HG03469 (cell line): ENCODE results near the gene LMX1B.

Experiments
- ATAC-seq: cut with Tn5 transposase; IDR thresholded peaks from one replicate; pipeline ENCODE4 v1.9.1; 2021; ENCODE audit warnings: mild to moderate bottlenecking, moderate library complexity, moderate number of reproducible peaks; ENCODE audit not compliant: unreplicated experiment

LMX1B gene

DNA sequence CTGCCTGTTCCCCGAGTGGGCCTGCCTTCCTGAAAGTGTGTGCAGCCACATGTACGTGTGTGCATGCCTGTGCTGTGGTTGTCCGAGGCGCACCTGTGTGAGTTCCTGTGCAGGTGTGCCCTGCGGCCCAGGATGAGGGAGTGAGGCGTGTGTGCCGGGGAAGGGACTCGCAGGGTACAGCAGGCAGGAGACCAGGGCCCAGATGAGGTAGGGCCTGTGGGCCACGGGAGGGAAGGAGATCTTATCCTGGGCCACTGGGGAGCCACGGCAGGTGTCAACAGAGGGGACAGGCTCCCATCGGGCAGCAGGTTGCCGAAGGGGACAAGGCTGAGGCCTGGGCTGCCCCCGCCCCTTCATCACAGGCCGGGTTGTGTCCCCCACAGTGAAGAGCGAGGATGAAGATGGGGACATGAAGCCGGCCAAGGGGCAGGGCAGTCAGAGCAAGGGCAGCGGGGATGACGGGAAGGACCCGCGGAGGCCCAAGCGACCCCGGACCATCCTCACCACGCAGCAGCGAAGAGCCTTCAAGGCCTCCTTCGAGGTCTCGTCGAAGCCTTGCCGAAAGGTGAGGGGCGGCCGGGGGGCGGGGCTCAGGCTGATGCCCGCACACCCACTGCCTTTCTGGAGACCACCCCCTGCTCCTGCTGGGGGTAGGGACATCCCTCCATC lies 79.2 kb downstream of the LMX1B start:
- ATAC-seq: no peak

DNA sequence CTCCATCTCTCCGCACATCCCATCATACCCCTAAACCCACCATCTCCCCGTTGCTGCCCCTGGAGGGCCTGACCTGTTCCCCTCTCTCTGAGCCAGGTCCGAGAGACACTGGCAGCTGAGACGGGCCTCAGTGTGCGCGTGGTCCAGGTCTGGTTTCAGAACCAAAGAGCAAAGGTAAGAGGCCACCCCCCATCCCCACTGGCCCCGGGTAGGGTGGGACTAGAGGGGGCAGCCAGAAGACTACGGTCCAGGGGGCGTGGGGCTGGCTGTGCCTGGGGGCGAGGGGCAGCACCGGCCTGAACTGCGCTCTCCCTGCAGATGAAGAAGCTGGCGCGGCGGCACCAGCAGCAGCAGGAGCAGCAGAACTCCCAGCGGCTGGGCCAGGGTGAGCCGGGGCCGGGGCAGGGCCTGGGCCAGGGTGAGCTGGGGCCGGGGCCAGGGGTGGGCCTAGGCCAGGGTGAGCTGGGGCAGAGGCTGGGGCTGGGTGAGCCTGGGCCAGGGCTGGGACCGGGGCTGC lies 79.8 kb downstream of the LMX1B start:
- ATAC-seq: no peak

DNA sequence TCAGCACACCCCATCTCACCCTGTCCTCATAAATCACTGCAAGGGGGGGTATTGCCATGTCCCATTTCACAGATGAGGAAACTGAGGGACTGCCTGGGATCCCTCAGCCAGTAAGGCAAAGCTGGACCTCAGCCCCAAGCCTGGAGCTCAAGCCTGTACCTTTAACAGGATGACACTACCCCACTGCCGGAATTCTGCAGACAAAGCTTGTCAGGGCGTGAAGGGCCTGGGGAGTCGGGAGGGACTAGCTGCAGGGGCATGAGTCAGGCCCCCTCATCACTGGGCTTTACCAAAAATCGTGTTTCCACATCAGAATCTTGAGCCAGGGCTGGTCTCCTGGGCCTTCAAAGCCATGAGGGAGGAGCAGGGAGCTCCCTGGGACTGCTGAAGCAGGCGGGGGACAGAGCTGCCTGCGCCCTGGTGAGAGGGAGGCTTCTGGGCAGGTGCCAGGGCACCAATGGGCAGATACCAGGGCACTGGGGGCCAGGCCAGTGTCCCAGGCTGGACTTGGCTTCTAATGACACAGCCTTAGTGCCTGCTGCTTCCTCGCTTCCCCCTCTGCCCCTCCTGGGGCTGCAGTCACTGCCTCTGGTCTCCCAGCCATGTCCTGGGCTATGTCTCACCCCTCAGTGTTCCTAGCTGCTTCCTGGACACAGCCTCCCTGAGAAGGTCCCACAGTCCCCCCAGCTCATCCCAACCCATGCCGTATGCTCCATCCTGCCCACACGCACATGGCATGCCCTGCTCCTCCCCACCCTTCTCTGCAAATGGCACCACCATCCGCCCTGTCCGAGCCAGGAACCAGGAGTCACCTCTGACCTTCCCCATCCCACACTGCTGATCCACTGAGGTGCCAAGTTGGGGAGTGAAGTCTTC lies 80.7 kb downstream of the LMX1B start:
- no peak for ATAC-seq

DNA sequence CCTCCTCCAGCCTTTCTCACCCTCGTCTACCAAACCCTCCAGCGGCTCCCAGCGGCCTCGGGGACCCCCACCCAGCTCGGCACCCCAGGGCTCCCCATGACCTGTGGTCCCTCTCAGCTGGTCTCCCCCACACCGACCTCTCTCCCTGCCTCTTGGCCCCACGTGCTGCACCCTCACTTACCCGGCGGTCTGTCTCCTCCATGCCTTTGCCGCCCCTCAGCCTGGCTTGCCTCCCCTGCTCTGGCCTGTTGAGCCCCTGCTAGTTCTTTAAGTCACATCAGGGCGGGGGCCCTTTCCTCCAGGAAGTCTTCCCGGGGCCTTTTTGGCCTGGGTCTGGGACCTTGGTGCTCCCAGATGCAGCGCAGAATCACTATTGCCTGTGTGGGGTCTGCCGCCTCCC lies 81.5 kb downstream of the LMX1B start:
- no peak for ATAC-seq

DNA sequence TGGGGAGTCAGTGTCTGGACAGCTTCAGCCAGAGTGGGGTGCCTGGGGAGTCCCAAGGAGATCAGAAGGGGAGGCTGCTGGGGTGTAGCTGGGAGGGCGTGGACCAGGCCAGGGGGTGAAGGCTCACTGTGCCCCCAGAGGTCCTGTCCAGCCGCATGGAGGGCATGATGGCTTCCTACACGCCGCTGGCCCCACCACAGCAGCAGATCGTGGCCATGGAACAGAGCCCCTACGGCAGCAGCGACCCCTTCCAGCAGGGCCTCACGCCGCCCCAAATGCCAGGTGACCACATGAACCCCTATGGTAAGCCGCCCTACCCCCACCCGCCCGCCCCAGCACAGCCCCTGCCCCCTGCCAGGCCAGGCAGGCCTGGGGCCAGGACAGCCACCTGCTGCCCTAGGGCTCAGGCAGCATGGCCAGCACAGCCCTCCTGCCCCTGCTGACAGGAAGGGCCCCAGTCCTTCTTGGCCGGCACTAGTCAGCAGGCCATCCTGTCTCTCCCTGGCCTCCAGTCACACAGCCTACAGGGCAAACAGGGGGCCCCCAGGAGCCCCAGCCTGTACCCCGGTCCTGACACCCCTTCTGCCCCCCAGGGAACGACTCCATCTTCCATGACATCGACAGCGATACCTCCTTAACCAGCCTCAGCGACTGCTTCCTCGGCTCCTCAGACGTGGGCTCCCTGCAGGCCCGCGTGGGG lies 82.1 kb downstream of the LMX1B start:
- ATAC-seq: no peak

DNA sequence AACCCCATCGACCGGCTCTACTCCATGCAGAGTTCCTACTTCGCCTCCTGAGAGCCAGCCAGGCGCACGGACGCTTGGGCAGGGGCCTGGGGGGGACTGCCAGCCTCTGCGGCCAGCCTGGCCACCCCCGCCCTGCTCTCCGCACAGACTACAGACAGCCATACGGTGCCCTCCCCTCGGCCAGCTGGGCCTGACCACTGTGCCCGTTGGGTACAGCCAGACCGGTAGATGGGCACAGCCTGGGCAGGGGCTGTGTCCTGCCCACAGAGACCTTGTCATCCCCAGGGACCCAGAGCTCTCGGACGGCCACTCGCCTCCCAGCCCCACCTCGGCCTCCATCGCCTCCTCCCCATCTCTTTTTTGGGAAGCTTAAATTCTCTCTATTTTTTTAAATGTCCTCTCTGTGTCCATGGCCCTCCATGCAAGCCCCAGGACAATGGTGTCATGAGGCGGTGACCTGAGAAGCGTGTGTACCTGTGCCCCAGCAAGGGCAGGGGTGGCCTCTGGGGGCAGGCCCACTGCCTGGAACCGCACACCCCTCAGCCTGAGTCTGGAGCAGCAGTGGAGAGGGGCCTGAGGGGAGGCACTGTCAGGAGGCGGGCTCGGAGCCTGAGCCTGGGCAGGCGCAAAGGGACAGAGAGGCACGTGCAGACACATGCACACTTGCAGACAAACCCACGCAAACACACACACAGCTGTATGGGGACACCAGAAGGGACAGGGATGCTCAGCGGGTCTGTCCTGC lies 82.8 kb downstream of the LMX1B start:
- no peak for ATAC-seq

DNA sequence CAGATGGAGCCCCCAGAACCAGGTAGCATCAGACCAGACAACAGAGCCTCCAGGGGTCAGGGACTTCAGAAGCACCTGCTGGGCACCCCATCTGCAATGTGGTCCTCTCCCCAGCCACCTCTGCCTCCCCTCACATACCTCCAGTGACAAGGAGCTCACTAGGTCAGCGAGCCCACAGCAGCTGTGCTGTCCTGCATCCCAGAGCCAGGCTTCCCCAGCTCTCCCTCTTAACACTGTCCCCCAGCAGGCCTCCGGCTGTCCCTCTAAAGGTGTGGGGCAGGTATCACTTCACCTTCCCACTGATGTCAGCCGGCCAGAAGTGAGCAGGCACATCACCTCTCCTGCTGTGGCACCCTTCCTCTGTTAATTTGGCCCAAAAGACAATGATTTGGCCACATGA lies 83.6 kb downstream of the LMX1B start:
- ATAC-seq: no peak

DNA sequence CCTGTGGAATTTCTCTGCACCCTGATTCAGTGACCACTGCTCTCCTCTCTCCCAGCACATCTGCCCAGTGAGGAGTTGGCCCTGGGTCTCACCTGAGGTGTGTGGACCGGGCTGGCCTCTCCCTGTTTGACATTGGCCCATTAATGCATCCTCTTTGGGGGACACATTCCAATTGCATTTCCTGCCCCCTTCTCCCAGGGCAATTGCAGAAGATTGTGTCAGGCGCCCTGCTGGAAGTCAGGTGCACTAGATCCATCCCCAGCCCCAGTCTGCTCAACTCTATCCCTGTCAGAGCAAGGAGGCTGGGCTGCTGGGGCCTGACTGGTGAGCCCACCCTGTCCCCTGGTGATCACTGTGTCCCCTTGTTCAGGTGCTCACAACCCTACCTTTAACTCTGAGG lies 84.5 kb downstream of the LMX1B start:
- no peak for ATAC-seq

DNA sequence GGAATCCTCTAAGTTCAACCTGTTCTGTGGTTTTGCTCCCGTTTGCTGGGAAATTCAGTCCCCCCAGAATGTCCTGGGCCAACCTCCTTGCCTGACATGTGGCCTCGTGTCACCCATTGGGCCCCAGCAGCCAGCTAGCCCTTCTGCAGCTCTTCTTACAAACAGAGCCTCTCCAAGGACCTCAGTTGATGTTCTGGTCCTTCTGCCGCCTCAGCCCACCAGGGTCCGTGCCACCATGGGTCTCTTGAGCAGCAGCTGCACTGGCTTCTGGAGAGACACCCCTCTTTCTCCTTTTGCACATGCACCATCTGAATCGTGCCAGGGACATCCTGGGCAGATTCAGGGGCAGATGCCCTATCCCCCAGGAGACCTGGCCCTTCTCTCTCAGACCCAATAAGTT lies 85.0 kb downstream of the LMX1B start:
- no peak for ATAC-seq

DNA sequence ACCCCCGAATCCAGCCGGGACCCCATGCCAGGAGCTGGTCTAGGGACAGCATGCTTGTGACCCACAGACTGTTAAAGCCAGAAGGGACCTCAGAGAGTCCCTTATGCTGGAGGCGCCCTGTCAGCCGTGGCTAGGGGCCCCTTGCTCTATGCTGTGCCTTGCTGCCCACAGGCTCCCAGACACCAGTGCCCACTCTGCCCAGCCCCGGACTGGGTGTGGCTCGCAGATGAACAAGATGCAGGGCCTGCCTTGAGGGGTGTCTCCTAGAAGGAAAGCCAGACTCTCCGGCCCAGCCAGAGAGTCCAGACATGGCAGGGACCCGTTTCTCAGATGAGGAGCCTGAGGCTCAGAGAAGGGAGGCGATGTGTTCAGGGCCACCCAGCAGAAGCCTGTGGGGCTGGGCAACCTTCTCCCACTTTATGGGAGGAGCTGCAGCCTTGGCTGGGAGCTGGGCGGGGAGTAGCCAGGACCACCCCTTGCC lies 85.7 kb downstream of the LMX1B start:
- no peak for ATAC-seq

DNA sequence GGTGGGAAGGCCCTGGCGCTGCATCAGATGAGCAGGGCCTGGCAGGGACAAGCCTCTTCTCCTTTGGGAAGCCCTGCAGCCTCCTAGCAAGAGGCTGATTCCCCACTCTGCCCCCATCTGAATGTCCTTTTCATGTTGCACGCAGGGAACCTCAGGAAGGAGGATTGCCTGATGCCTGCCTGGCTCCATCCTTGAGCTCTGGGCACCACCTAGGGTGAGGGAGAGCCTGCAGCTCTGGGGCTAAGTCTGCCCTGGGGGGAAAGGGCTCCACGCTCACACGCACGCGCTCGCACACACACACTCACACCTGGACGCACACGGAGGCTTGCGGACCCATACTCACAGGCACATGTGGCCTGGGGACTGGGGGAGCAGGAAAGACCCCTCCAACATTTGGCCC lies 86.6 kb downstream of the LMX1B start:
- no peak for ATAC-seq

DNA sequence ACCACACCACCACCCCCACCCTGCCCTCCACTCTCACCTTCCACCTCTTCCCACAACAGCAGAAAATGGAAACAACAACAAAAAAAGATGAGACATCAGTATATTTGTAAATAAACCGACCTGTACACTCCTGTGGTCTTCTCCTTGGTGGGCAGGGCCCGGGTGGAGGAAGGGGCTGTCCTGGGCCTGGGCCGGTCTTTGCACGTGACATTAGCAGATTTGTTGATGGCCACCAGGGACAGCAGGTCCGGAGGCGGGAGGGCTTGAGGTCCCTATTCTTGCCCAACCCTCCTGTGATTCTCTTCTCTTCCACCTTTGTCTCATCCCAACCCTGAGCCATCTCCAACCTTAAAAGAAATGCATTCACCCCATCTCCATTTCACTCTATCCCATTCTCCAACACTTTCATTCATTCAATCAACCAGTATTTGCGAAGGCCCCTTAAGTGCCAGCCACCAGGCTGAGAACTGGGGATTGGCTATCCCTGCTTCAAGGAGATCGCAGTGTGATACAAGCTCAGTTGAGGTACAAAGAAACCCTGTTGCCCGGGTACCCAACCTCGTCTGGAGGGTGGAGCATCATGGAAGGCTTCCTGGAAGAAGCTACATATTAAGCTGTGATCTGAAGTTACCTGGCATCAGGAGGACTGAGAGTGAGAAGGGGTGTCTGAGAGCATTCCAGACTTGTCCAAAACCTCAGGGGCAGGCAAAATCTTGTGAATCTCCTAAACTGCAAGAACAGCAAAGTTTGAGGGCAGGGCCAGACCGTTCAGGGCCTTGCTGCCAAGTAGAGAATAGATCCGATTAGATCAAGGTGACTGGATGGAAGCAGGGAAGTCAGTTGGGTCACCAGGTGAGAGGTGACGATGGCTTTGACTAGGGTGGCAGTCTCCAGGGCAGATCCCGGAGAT lies 87.4 kb downstream of the LMX1B start:
- no peak for ATAC-seq

DNA sequence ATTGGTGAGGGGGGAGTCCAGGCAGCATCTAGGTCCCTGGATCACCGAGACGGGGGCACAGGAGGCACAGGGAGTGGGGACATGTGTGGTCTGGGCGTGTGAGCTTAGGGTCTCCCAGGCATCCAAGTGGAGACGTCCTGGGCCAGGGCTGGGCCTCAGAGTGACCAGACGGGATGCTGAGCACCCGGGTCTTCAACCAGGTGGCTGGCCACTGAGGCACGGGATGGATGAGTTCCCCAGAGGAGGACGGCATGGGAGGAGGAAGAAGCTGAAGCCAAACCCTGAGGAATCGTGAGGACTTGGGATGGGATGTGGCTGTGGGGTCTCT lies 88.0 kb downstream of the LMX1B start:
- no peak for ATAC-seq

DNA sequence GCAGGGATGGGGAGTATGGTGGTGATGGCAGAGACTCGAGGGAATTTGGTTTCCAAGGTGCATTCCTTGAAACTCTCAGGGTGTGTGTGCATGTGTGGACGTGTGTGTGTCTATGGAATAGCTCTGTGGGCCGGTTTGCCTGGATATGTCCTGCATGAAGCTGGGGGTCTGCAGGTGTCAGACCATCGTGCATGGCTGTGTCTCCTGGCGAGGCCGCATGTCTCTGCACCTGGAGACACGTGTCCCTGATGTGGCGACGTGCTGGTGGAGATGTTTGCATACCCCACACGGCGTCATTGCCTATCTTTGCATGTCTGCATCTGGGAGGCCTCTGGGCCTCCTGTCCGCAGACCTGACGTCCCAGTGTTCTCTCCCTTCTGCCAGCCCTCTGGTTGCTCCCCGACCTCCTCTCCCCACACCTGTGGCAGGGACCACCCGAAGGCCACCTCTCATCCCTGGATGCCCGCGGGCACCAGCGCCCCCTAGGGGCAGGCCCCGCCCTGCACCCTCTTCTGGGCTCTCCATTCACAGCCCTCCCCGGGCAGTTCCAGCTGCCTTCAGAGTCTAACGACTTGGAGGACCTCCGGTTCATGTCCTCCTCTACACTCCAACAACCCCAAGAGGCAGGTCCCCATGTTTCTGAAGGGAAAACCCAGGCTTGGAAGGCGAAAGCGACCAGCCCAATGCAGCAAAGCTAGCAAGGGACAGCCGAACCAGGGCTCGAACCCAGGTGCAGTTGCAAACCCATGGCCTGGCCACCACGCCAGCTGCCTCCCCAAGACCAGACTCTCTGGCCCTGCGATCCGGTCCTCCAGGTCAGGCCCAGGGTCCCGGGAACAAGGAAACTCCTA lies 88.6 kb downstream of the LMX1B start:
- no peak for ATAC-seq

DNA sequence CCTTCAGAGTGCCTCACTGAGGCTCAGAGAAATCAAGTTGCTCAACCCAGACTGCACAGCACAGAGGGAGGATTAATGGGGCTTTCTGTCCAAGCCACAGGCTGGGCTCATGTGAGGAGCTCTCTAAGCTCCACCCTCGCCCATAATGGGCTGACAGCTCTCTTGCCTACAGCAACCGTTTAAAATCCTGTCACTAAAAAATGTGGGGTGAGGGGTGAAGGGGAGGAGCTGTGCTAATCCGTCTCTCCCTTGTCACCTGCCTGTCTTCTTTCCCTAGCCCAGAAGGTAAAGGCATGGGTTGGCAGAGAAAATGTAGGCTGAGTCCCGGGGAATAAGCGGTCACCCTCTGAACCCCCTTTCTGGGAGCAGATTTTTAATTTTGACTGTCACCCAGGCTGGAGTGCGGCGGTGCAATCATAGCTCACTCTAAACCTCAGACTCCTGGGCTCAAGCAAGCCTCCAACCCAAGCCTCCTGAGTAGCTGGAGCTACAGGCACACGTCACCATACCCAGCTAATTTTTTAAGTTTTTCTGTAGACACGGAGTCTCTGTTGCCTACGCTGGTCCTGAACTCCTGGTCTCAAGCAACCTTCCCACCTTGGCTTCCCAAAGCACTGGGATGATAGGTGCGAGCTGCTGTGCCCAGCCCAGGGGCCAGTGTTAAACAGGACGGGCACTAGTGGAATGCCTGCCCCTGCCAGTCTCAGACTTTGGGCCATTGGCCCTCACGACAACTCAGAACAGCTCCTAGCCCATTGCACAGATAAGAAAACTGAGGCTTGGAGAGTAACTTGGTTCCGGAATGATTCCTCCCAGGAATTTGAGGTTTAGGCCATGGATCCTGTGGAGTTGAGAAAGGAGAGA lies 89.5 kb downstream of the LMX1B start:
- no peak for ATAC-seq

DNA sequence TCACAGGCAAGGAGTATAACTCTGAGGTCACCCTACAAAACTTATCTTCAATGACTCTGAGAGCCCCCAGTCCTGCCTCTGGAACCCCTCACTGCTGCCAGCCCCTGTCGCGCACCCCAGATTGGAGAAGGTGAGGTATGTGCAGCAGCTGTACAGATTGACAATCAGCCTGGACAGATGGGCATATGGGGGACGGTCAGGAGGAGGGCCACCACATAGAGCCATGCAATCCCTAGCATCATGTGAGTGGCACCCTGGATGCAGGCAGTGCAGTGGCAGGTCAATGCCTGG lies 90.1 kb downstream of the LMX1B start:
- ATAC-seq: no peak

DNA sequence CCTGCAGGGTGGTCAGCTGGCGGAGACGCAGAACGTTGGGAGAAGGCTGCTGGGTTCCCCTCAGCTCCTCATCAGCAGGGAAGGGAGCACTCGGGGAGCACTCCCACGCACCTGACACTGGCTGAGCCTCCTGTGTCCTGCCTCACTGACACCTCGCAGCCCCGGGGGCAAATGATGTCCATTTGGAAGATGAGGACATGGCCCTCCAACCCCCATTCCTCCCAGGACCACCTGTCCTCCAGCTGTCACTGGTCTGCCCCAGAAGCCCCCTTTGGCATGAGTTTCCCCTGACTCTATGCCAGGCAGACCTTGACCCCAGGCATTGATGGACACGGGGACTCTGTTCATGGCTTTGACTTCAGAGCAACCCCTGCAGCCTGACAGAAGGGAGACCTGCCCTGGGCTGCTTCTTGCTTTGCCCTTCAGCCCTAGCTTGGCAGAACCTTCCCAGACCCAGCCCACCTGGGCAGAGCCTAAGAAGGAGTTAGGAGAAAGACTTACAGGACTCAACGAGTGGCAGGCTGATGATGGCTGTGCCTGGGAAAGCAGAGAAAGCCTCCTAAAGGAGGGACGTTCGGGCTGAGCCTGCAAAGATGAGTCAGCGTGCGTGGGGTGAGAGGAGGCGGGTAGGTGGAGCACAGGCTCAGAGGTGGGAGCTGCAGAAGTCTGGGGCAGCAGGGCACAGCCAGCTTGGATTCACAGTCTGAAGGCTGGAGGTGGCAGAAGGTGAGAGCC lies 90.6 kb downstream of the LMX1B start:
- ATAC-seq: no peak
